Endometrium (tissue), 2 donors: ENCODE data around the gene FSIP1.

ENCODE experiments used
- FAIRE-seq: peaks from 2 replicates; lab custom pipeline; 2012; peaks lifted over from hg19 to GRCh38; lab: Jason Lieb, UNC
- donor health status: control.
- donor health status: control.

The FSIP1 gene

GRCh38 chr15:39593656-39594445 lies 188.8 kb downstream of the FSIP1 start:
- FAIRE-seq, result no peak

- no peak for FAIRE-seq
Measured at GRCh38 chr15:39593071-39593655, 189.5 kb downstream of the FSIP1 start.

- no peak for FAIRE-seq
Measured at GRCh38 chr15:39592500-39592899, 190.1 kb downstream of the FSIP1 start.

- FAIRE-seq, result peak; percentile 45
Measured at GRCh38 chr15:39591896-39592315, 190.7 kb downstream of the FSIP1 start.

DNA sequence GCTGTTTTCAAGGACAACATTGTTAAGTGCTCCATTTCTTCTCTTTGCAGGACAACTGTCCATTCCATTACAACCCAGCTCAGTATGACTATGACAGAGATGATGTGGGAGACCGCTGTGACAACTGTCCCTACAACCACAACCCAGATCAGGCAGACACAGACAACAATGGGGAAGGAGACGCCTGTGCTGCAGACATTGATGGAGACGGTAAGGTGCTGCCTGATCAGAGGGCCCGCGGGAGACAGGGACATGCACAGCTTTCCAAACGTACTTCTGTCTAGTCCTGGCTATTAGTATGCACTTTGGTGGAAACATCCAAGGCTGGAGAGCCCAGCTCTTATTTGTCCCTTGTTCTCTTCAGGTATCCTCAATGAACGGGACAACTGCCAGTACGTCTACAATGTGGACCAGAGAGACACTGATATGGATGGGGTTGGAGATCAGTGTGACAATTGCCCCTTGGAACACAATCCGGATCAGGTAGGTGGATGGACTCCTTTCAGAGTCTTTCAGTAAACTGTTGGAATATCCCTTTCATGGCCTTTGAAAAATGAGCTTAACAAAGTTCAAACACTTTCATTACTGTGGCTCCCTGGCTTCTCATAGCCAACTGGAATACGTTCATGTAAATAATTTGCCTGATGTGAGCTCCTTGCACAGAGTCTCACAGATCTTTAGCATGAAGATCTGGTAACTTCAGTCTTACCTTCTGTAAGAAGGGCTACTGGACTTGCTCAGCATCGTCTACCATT lies 191.3 kb downstream of the FSIP1 start:
- FAIRE-seq, result no peak

DNA sequence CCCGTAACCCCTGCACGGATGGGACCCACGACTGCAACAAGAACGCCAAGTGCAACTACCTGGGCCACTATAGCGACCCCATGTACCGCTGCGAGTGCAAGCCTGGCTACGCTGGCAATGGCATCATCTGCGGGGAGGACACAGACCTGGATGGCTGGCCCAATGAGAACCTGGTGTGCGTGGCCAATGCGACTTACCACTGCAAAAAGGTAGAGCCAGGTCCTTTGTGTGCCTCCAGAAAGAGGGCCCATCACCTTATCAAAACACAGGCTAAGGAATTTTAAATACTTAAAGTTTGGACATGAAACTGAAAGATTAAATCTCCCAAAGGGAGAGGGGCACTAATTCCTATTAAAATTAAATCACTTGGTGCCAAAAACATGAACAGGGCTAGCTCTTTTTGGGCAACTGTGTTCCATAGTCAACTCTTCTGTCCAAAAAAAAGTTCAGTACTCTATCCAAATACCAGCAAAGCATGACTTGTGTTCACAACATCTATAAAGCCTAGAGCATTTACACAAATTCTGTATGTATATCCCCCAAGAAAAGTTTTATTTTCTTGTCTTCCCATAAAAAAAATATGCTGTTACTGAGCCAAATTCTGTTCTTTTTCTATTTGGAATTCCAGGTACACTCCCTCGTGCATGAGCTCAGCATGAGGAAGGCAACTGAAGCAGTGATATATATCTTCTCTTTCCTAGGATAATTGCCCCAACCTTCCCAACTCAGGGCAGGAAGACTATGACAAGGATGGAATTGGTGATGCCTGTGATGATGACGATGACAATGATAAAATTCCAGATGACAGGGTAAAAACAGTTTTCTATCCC lies 192.6 kb downstream of the FSIP1 start:
- FAIRE-seq, result no peak

- no peak for FAIRE-seq
Measured at GRCh38 chr15:39589193-39589814, 193.3 kb downstream of the FSIP1 start.

GRCh38 chr15:39588531-39589192 lies 194.0 kb downstream of the FSIP1 start:
- no peak for FAIRE-seq

DNA sequence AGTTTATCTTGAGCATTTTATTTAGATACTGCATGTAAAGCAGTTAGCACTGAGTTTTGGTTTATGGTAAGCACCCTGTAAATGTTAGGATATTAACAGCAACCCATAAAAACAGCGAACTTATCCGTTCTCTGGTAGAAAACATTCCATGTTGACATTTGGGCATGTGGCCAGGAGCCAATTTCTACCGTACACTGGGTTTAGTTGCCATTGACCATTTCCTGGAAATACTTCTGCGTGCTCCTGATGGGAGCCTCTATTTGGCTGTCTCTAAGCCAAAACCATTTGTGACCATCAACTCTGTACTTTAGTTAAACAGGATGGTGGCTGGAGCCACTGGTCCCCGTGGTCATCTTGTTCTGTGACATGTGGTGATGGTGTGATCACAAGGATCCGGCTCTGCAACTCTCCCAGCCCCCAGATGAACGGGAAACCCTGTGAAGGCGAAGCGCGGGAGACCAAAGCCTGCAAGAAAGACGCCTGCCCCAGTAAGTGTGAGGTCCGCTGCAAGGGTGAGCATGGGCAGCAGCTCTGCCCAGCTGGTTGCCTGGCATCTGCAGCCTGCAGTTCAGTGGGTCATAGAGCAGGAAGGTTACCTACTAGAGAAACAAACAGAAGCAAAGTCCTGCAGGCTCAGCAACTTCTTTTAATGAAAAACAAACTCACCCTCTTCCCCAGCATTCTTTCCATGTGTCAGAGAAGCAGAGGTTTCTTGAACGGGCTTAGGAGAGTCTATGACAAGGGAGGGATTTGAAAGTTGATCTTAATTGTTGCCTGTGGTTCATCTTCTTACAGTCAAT lies 194.7 kb downstream of the FSIP1 start:
- no peak for FAIRE-seq

DNA sequence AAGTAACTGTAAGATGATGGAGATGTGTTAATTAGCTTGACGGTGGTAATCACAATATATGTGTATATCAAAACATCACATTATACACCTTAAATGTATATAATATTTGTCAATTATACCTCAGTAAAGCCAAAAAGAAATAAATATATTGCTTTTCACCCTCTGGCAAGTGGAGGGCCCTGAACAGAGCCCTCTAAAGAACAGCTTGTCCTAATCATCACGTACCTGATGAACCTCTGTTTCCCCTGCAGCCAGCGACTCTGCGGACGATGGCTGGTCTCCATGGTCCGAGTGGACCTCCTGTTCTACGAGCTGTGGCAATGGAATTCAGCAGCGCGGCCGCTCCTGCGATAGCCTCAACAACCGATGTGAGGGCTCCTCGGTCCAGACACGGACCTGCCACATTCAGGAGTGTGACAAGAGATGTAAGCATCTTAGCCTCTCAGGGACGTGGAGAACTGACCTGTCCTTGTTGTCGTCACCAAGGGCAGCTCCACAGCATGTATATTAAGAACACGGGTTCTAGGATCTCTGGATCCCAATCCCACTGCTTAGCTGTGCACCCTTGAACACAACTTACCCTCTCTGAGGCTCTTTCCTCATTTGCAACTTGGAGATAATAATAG lies 195.4 kb downstream of the FSIP1 start:
- no peak for FAIRE-seq

DNA sequence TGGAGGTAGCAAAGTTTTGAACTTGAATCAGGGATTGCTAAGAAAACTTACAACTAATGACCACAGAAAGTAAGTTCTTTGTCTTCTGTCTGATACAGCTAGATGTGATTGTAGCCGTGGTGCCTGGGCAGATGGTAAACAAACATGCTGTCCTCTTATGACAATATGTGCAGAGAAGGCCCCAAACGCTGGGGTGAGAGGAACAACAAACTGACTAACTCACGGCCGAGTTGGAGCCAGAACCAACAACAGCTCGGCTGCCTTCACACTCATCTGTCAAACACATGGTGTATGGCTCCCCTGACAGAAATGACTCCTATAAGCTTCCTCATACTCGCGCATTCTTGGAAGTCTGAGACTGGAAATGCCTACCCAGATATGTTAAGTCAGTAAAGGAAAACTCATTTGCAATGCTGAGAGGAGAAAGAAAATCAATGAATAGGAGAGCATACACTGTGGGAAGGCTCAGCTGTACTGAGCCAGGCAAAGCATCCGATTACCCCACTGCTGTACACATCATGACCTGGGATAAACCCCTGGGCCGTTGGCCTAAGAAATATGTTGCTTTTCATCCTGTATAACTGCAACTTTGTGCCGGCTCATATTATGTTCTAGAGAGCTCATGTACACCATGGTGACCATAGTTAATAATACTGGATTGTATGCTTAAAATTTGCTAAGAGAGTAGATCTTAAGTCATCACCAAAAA lies 196.1 kb downstream of the FSIP1 start:
- FAIRE-seq, result no peak

GRCh38 chr15:39585871-39586301 lies 196.8 kb downstream of the FSIP1 start:
- FAIRE-seq, result no peak

GRCh38 chr15:39585389-39585841 lies 197.2 kb downstream of the FSIP1 start:
- no peak for FAIRE-seq

DNA sequence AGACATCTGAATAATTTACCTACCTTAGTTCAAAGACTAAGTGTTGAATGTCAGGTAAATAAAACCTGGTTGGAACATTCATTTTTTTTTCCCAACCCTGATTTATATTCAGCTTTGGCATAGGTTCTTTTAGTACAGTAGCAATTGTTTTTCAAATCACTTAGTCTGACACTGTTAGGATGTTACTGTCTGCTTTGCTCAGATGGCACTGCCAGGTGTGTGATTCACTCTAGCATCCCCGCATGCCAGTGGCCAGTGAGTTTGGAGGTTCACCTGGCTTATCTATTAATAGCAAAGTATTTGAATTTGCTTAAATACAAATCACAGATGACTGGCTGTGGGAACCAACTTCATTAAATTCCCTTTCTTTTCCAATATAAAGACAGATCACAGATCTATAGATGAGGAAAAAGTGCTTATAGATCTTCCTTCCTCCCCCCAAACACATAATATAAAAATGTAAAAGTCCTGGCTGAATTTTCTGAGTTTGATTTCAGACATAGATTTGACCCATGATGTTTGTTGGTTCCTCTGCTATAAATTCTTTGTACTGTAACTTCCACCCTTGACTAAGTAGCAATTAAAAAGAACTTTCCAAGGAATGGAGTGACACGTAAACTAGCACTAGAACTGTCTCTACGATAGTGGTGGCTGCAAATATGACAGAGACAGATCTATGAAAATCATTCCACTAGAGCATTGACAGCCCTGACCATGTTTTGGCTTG lies 197.8 kb downstream of the FSIP1 start:
- no peak for FAIRE-seq

DNA sequence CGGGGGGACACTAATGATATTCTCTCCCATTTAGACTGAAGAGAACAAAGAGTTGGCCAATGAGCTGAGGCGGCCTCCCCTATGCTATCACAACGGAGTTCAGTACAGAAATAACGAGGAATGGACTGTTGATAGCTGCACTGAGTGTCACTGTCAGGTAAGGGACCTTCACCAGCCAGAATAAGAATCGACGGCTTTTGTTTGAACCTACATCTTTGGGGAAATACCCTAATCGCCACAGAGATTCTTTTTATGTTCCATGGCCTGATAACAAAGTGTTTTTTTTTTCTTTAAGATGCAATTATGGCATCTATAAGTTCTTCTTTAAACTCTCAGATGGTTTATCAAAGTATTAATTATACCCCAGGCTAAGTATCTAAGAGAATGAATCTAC lies 198.4 kb downstream of the FSIP1 start:
- FAIRE-seq, result no peak

DNA sequence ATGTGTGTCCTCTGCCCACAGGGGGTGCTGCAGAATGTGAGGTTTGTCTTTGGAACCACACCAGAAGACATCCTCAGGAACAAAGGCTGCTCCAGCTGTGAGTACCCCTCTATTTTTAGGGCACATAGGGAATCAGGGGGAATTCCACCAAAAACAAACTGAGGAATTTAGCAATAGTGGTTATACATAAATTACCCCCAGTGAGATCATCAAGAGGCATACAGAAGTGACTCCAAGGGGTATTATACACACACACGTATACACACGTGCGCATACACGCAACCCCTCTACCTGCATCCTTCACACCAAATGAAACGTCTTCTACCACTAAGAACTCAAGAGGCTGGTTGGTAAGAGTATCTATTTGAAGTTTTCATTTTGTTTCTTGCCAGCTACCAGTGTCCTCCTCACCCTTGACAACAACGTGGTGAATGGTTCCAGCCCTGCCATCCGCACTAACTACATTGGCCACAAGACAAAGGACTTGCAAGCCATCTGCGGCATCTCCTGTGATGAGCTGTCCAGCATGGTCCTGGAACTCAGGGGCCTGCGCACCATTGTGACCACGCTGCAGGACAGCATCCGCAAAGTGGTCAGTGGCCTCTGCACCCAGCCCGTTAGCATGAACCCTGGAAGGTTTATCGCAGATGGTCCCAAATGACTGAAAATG lies 198.9 kb downstream of the FSIP1 start:
- FAIRE-seq, result no peak

DNA sequence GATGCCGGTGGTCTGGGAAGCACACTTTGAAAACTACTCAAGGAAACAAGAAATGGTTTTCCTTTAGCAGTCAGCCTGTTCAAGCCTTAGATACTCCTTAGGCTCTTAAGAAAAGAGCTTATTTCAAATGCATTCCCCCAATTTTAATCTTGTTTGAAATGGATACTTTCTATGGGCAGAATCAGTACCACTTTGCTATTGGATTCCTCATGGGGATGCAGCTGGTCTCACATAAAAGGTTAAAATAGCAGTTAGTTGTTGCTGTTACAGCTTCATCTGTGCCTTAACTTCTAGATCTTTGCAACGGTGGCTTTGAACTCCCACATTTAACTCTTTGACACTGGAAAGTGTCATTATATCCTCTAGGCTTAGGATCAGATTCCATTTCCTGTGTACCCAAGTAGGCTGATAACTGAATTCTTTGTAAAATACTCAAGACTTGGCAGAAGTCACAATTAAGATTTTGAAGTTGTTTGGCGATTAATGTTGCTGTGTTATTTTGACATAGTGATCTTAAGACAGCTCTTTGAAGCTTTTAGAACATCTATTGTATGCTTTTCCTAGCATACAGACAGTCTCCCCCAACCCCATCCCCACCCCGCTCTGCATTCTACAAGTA lies 199.6 kb downstream of the FSIP1 start:
- FAIRE-seq, result no peak
